GM23338 (cell line): Measurements from ENCODE around the gene KCNK5. TPM values are rescaled to one million over a fixed set of nuclear protein-coding genes. Genes with fewer than 3 reads are reported as not detected.

ENCODE experiments used
- ATAC-seq: fragments of 200-7000 bp; cut with Tn5 transposase; 3 replicates; pipeline ENCODE4 v1.9.1; 2020
- DNase-seq: peaks from one replicate; pipeline ENCODE4 v3.0.0-alpha.2; 2015; ENCODE audit warnings: low spot score
- H2AFZ ChIP-seq: fragments of 200-600 bp; sonication (generic); 2 replicates; pipeline ENCODE4 v1.8.0; 2016; ENCODE audit warnings: antibody characterized with exemption, mild to moderate bottlenecking, moderate library complexity
- H3F3A ChIP-seq: fragments of 200-600 bp; sonication (generic); replicated peaks from 2 replicates; pipeline ENCODE4 v1.8.0; 2017; ENCODE audit warnings: antibody characterized with exemption, mixed run types, low read depth
- H3K27ac ChIP-seq: fragments of 200-600 bp; sonication (generic); 2 replicates; pipeline ENCODE4 v1.6.1; 2016; ENCODE audit warnings: low read depth
- H3K27me3 ChIP-seq: fragments of 200-600 bp; sonication (generic); 2 replicates; pipeline ENCODE4 v1.8.0; 2016; ENCODE audit warnings: mild to moderate bottlenecking, mixed run types, moderate library complexity; ENCODE audit not compliant: insufficient read depth
- H3K36me3 ChIP-seq: fragments of 200-600 bp; sonication (generic); 2 replicates; pipeline ENCODE4 v1.8.0; 2016; ENCODE audit warnings: mild to moderate bottlenecking; ENCODE audit not compliant: insufficient read depth
- H3K4me1 ChIP-seq: fragments of 200-600 bp; sonication (generic); 2 replicates; pipeline ENCODE4 v1.8.0; 2016; ENCODE audit warnings: mild to moderate bottlenecking, moderate library complexity; ENCODE audit not compliant: insufficient read depth
- H3K4me2 ChIP-seq: fragments of 200-600 bp; sonication (generic); 2 replicates; pipeline ENCODE4 v1.7.1; 2017; ENCODE audit warnings: mixed run types
- H3K4me3 ChIP-seq: fragments of 200-600 bp; sonication (generic); 2 replicates; pipeline ENCODE4 v1.6.1; 2016; ENCODE audit warnings: mixed run types
- H3K79me2 ChIP-seq: fragments of 200-600 bp; sonication (generic); replicated peaks from 2 replicates; pipeline ENCODE4 v1.8.0; 2017; ENCODE audit warnings: mild to moderate bottlenecking; ENCODE audit not compliant: insufficient read depth
- H3K9me2 ChIP-seq: fragments of 200-600 bp; sonication (generic); 2 replicates; pipeline ENCODE4 v1.8.0; 2017; ENCODE audit not compliant: insufficient read depth
- H4K20me1 ChIP-seq: fragments of 200-600 bp; sonication (generic); replicated peaks from 2 replicates; pipeline ENCODE4 v1.8.0; 2017; ENCODE audit warnings: mild to moderate bottlenecking; ENCODE audit not compliant: insufficient read depth
- H3K27ac Mint-ChIP-seq: 2 replicates; pipeline ENCODE4 v1.8.0; 2020; ENCODE audit warnings: inconsistent platforms, mild to moderate bottlenecking, moderate library complexity, mixed read lengths
- H3K27me3 Mint-ChIP-seq: 3 replicates; pipeline ENCODE4 v1.8.0; 2022; ENCODE audit warnings: low read depth, mild to moderate bottlenecking, moderate library complexity, mixed read lengths, inconsistent platforms; ENCODE audit not compliant: insufficient read depth, poor library complexity
- H3K36me3 Mint-ChIP-seq: 3 replicates; pipeline ENCODE4 v1.8.0; 2021; ENCODE audit warnings: low read depth, mild to moderate bottlenecking, inconsistent platforms, moderate library complexity, mixed read lengths
- H3K4me1 Mint-ChIP-seq: 3 replicates; pipeline ENCODE4 v1.8.0; 2020; ENCODE audit warnings: mild to moderate bottlenecking, inconsistent platforms, mixed read lengths
- H3K4me3 Mint-ChIP-seq: 3 replicates; pipeline ENCODE4 v1.8.0; 2021; ENCODE audit warnings: moderate library complexity, mild to moderate bottlenecking, inconsistent platforms, mixed read lengths
- H3K9me3 Mint-ChIP-seq: 3 replicates; pipeline ENCODE4 v1.8.0; 2020; ENCODE audit warnings: moderate library complexity, mild to moderate bottlenecking, inconsistent platforms, mixed read lengths
- CREB1 ChIP-seq: fragments of 250-450 bp; sonication (Bioruptor Pico); IDR thresholded peaks from 2 replicates; pipeline ENCODE4 v1.5.0; 2020; ENCODE audit warnings: low read depth, mild to moderate bottlenecking, moderate library complexity
- CTCF ChIP-seq, 2 experiments: fragments of 200-600 bp in 1 of 2; sonication (generic) in 1 of 2; conservative IDR thresholded peaks; 2 replicates each; pipeline versions ENCODE4 v1.5.1 to v1.6.1; 2016 to 2017; ENCODE audit warnings: antibody characterized with exemption in 2 of 2, low read depth in 2 of 2, mild to moderate bottlenecking in 2 of 2, moderate library complexity in 1 of 2
- EZH2phosphoT487 ChIP-seq: fragments of 200-600 bp; sonication (generic); IDR thresholded peaks from one replicate; pipeline ENCODE4 v1.8.1; 2018; ENCODE audit warnings: antibody characterized with exemption; ENCODE audit not compliant: unreplicated experiment
- NANOG ChIP-seq: IDR thresholded peaks from 2 replicates; pipeline ENCODE4 v1.6.1; 2016; ENCODE audit warnings: antibody characterized with exemption, borderline replicate concordance
- REST ChIP-seq: IDR thresholded peaks from one replicate; pipeline ENCODE4 v1.6.1; 2018; ENCODE audit warnings: antibody characterized with exemption; ENCODE audit not compliant: unreplicated experiment
- ZNF114 ChIP-seq: fragments of 250-450 bp; sonication (Bioruptor Pico); IDR thresholded peaks from 2 replicates; pipeline ENCODE4 v1.5.0; 2020; ENCODE audit warnings: mild to moderate bottlenecking, moderate library complexity
- polyA plus RNA-seq: library from polyadenylated mRNA; unstranded; fragments of >200 nt; fragmentation: Nextera tagmentation; extraction: Ambion mirVana; gene quantifications from 2 replicates; pipeline ENCODE4 v1.2.1, GENCODE V29; 2016
- total RNA-seq: library from RNA; depleted of rRNA; stranded (reverse); fragments of >200 nt; shearing (Covaris generic); gene quantifications from 2 replicates; pipeline ENCODE4 v1.2.3, GENCODE V29; 2014
- TF ChIP-seq, protein P1 (sequence below): fragments of 250-450 bp; sonication (Bioruptor Pico); IDR thresholded peaks from 2 replicates; pipeline ENCODE4 v1.5.0; 2020; ENCODE audit warnings: mild to moderate bottlenecking, moderate library complexity
- TF ChIP-seq, protein P2 (sequence below): IDR thresholded peaks from 2 replicates; pipeline ENCODE4 v1.6.1; 2016; ENCODE audit warnings: antibody characterized with exemption

The KCNK5 gene
- total and polyA plus RNA-seq, 2 experiments from 2014 or later, result 9.5 to 57.4 TPM

- TF ChIP-seq REST, result no peak
Measured at GRCh38 chr6:39189131-39189530, 40.1 kb downstream of the KCNK5 start (continued).

GRCh38 chr6:39188571-39188970 is 40.7 kb downstream of the KCNK5 start:
- H3K27ac Mint-ChIP-seq, result no peak overlapping the region
- H3K27ac ChIP-seq, result no peak overlapping the region
- H3K79me2 ChIP-seq, result peaks cover 4% of the 10 kb centered on the region; the same call in 1 of the 2 replicates
- TF ChIP-seq, protein P1, sequence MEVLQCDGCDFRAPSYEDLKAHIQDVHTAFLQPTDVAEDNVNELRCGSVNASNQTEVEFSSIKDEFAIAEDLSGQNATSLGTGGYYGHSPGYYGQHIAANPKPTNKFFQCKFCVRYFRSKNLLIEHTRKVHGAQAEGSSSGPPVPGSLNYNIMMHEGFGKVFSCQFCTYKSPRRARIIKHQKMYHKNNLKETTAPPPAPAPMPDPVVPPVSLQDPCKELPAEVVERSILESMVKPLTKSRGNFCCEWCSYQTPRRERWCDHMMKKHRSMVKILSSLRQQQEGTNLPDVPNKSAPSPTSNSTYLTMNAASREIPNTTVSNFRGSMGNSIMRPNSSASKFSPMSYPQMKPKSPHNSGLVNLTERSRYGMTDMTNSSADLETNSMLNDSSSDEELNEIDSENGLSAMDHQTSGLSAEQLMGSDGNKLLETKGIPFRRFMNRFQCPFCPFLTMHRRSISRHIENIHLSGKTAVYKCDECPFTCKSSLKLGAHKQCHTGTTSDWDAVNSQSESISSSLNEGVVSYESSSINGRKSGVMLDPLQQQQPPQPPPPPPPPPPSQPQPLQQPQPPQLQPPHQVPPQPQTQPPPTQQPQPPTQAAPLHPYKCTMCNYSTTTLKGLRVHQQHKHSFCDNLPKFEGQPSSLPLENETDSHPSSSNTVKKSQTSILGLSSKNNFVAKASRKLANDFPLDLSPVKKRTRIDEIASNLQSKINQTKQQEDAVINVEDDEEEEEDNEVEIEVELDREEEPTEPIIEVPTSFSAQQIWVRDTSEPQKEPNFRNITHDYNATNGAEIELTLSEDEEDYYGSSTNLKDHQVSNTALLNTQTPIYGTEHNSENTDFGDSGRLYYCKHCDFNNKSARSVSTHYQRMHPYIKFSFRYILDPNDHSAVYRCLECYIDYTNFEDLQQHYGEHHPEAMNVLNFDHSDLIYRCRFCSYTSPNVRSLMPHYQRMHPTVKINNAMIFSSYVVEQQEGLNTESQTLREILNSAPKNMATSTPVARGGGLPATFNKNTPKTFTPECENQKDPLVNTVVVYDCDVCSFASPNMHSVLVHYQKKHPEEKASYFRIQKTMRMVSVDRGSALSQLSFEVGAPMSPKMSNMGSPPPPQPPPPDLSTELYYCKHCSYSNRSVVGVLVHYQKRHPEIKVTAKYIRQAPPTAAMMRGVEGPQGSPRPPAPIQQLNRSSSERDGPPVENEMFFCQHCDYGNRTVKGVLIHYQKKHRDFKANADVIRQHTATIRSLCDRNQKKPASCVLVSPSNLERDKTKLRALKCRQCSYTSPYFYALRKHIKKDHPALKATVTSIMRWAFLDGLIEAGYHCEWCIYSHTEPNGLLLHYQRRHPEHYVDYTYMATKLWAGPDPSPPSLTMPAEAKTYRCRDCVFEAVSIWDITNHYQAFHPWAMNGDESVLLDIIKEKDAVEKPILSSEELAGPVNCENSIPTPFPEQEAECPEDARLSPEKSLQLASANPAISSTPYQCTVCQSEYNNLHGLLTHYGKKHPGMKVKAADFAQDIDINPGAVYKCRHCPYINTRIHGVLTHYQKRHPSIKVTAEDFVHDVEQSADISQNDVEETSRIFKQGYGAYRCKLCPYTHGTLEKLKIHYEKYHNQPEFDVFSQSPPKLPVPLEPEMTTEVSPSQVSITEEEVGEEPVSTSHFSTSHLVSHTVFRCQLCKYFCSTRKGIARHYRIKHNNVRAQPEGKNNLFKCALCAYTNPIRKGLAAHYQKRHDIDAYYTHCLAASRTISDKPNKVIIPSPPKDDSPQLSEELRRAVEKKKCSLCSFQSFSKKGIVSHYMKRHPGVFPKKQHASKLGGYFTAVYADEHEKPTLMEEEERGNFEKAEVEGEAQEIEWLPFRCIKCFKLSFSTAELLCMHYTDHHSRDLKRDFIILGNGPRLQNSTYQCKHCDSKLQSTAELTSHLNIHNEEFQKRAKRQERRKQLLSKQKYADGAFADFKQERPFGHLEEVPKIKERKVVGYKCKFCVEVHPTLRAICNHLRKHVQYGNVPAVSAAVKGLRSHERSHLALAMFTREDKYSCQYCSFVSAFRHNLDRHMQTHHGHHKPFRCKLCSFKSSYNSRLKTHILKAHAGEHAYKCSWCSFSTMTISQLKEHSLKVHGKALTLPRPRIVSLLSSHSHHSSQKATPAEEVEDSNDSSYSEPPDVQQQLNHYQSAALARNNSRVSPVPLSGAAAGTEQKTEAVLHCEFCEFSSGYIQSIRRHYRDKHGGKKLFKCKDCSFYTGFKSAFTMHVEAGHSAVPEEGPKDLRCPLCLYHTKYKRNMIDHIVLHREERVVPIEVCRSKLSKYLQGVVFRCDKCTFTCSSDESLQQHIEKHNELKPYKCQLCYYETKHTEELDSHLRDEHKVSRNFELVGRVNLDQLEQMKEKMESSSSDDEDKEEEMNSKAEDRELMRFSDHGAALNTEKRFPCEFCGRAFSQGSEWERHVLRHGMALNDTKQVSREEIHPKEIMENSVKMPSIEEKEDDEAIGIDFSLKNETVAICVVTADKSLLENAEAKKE, result no peak
- no peak for TF ChIP-seq CTCF (conservative IDR thresholded peaks at IDR 0.05; ENCODE audit: low read depth in 2 of 2)
- no peak for TF ChIP-seq REST
- no peak for TF ChIP-seq EZH2phosphoT487
- TF ChIP-seq, protein P2, sequence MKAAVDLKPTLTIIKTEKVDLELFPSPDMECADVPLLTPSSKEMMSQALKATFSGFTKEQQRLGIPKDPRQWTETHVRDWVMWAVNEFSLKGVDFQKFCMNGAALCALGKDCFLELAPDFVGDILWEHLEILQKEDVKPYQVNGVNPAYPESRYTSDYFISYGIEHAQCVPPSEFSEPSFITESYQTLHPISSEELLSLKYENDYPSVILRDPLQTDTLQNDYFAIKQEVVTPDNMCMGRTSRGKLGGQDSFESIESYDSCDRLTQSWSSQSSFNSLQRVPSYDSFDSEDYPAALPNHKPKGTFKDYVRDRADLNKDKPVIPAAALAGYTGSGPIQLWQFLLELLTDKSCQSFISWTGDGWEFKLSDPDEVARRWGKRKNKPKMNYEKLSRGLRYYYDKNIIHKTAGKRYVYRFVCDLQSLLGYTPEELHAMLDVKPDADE, result no peak
- no peak for TF ChIP-seq ZNF114 (CRISPR knock-in tag)
- no peak for TF ChIP-seq CREB1 (CRISPR knock-in tag)
- no peak for TF ChIP-seq NANOG

More at GRCh38 chr6:39188571-39188970, 40.7 kb downstream of the KCNK5 start:
- H3K4me1 Mint-ChIP-seq, result peaks cover 15% of the 10 kb centered on the region; the same call in 2 of the 3 replicates
- peaks cover 23% of the 10 kb centered on the region for H3K27me3 Mint-ChIP-seq
- no peaks in the 10 kb centered on the region for H3K9me3 Mint-ChIP-seq
- Histone ChIP-seq H3K4me2 (no peak overlapping the region), H4K20me1 (peaks cover 10% of the 10 kb centered on the region), H2AFZ (no peak overlapping the region), H3K27me3 (no peaks in the 10 kb centered on the region), H3K4me3 (no peak overlapping the region), H3F3A (0 out of 2 replicates have a peak, but pooled peaks cover 8% of the 10 kb centered on the region), H3K9me2 (no peaks in the 10 kb centered on the region), H3K36me3 (peaks cover 5% of the 10 kb centered on the region), H3K4me1 (0 out of 2 replicates have a peak, but pooled peaks cover 4% of the 10 kb centered on the region)
- ATAC-seq (no peak), DNase-seq (no peak)
- H3K4me3 Mint-ChIP-seq, result no peak overlapping the region
- H3K36me3 Mint-ChIP-seq, result peaks cover 87% of the 10 kb centered on the region
